ENCODE results near the gene CRLF1.
"Not testable (repeated sequence)": the region's sequence is repeated elsewhere in the genome, so short reads cannot be mapped to it uniquely, and the experiment has no call there.

CRLF1 gene

GRCh38 chr19:18593367-18594095 lies 13.1 kb downstream of the CRLF1 start:
- DNase-seq (ENCODE audit: low read depth in 1 of 2, low spot score in 1 of 2) = no peak

GRCh38 chr19:18592732-18593131 lies 13.9 kb downstream of the CRLF1 start:
- not testable (repeated sequence) for DNase-seq (ENCODE audit: low read depth in 1 of 2, low spot score in 1 of 2)

- no peak for DNase-seq (ENCODE audit: low read depth in 1 of 2, low spot score in 1 of 2)
These were observed 14.7 kb downstream of the CRLF1 start for GRCh38 chr19:18591735-18592385.

- no peak for DNase-seq (ENCODE audit: low read depth in 1 of 2, low spot score in 1 of 2)
These were observed 16.0 kb downstream of the CRLF1 start for GRCh38 chr19:18590273-18591272.

GRCh38 chr19:18589380-18590272 lies 17.0 kb downstream of the CRLF1 start:
- DNase-seq (ENCODE audit: low read depth in 1 of 2, low spot score in 1 of 2) = peak in 1 of 2 donors; percentile 51

- DNase-seq (ENCODE audit: low read depth in 1 of 2, low spot score in 1 of 2) = peak; percentile 73 to 83
These were observed 17.8 kb downstream of the CRLF1 start, which contains the start of gene REX1BD for GRCh38 chr19:18588611-18589379. Gene REX1BD (plus strand): TSS chr19:18588798. CDS start chr19:18588802, 4 bp downstream.

GRCh38 chr19:18587962-18588610 lies 18.5 kb downstream of the CRLF1 start:
- no peak for DNase-seq (ENCODE audit: low read depth in 1 of 2, low spot score in 1 of 2)

- no peak for DNase-seq (ENCODE audit: low read depth in 1 of 2, low spot score in 1 of 2)
These were observed 19.0 kb downstream of the CRLF1 start for GRCh38 chr19:18587561-18587960.

GRCh38 chr19:18586306-18586705 lies 20.3 kb downstream of the CRLF1 start:
- DNase-seq (ENCODE audit: low read depth in 1 of 2, low spot score in 1 of 2) = no peak

GRCh38 chr19:18580311-18580710 lies 26.3 kb downstream of the CRLF1 start:
- DNase-seq (ENCODE audit: low read depth in 1 of 2, low spot score in 1 of 2) = no peak

GRCh38 chr19:18577365-18577914 lies 29.2 kb downstream of the CRLF1 start:
- no peak for DNase-seq (ENCODE audit: low read depth in 1 of 2, low spot score in 1 of 2)

GRCh38 chr19:18576383-18576782 lies 30.2 kb downstream of the CRLF1 start:
- no peak for DNase-seq (ENCODE audit: low read depth in 1 of 2, low spot score in 1 of 2)

- no peak for DNase-seq (ENCODE audit: low read depth in 1 of 2, low spot score in 1 of 2)
These were observed 31.8 kb downstream of the CRLF1 start for GRCh38 chr19:18574691-18575291.

GRCh38 chr19:18571564-18572344 lies 34.8 kb downstream of the CRLF1 start, which contains the start of gene UBA52:
Gene UBA52 (plus strand): TSS chr19:18571857. CDS start chr19:18573301, 1,444 bp downstream.
- peak; percentile 98 to 99 for DNase-seq (ENCODE audit: low read depth in 1 of 2, low spot score in 1 of 2)

GRCh38 chr19:18568367-18568766 lies 38.2 kb downstream of the CRLF1 start:
- no peak for DNase-seq (ENCODE audit: low read depth in 1 of 2, low spot score in 1 of 2)

- DNase-seq (ENCODE audit: low read depth in 1 of 2, low spot score in 1 of 2) = no peak
These were observed 39.6 kb downstream of the CRLF1 start for GRCh38 chr19:18566953-18567352.

- no peak for DNase-seq (ENCODE audit: low read depth in 1 of 2, low spot score in 1 of 2)
These were observed 44.5 kb downstream of the CRLF1 start for GRCh38 chr19:18562086-18562485.

Measured in activated CD4-positive, alpha-beta T cell treated with anti-CD3 and anti-CD28 coated beads, Interleukin-2, amount 50 U/mL, for 24 hours (primary cell).